GM23338 (cell line): Measurements from ENCODE around the gene TSC2.

ENCODE experiments used
- CTCF ChIP-seq, 2 experiments: fragments of 200-600 bp in 1 of 2; sonication (generic) in 1 of 2; conservative IDR thresholded peaks; 2 replicates each; pipeline versions ENCODE4 v1.5.1 to v1.6.1; 2016 to 2017; ENCODE audit warnings: antibody characterized with exemption in 2 of 2, low read depth in 2 of 2, mild to moderate bottlenecking in 2 of 2, moderate library complexity in 1 of 2
- EZH2phosphoT487 ChIP-seq: fragments of 200-600 bp; sonication (generic); IDR thresholded peaks from one replicate; pipeline ENCODE4 v1.8.1; 2018; ENCODE audit warnings: antibody characterized with exemption; ENCODE audit not compliant: unreplicated experiment
- REST ChIP-seq: IDR thresholded peaks from one replicate; pipeline ENCODE4 v1.6.1; 2018; ENCODE audit warnings: antibody characterized with exemption; ENCODE audit not compliant: unreplicated experiment
- ZNF331 ChIP-seq: fragments of 250-450 bp; sonication (Bioruptor Pico); IDR thresholded peaks from 2 replicates; pipeline ENCODE4 v1.5.0; 2020; ENCODE audit warnings: low read depth, mild to moderate bottlenecking, moderate library complexity

GRCh38 chr16:2076072-2076865, 28.5 kb downstream of the TSC2 start:
- TF ChIP-seq CTCF (conservative IDR thresholded peaks at IDR 0.05; ENCODE audit: low read depth in 2 of 2) (no peak), EZH2phosphoT487 (no peak), REST (no peak), ZNF331 (CRISPR knock-in tag) (no peak)
